Psoas muscle (tissue), 8 donors: Measurements from ENCODE around the gene FBXL16. TPM values are rescaled to one million over a fixed set of nuclear protein-coding genes. Genes with fewer than 3 reads are reported as not detected.
A peak's percentile ranks its signal among the peaks of the same experiment; 100 is the strongest.

ENCODE experiments used
- ATAC-seq, 4 donors: fragments of 200-7000 bp; cut with Tn5 transposase; one replicate each; pipeline ENCODE4 v1.9.1; 2020; ENCODE audit warnings: moderate library complexity in 3 of 4, mild to moderate bottlenecking in 2 of 4
- DNase-seq, 2 donors: peaks; one replicate each; pipeline ENCODE4 v3.0.0-alpha.2; 2020
- H3K27ac ChIP-seq: fragments of 200-600 bp; one replicate; pipeline ENCODE4 v1.8.0; 2022
- H3K27me3 ChIP-seq, 3 donors: fragments of 200-600 bp in 1 of 3; one replicate each; pipeline versions ENCODE4 v1.6.1 to v1.8.0; 2013 to 2022; ENCODE audit warnings: low read length in 2 of 3, mild to moderate bottlenecking in 2 of 3, moderate library complexity in 1 of 3; ENCODE audit not compliant: insufficient read depth in 3 of 3
- H3K36me3 ChIP-seq, 2 donors: fragments of 200-600 bp in 1 of 2; one replicate each; pipeline versions ENCODE4 v1.6.1 to v1.8.0; 2013 to 2022; ENCODE audit warnings: low read depth in 1 of 2, mild to moderate bottlenecking in 1 of 2, moderate library complexity in 1 of 2; ENCODE audit not compliant: insufficient read depth in 1 of 2
- H3K4me1 ChIP-seq: fragments of 200-600 bp; one replicate; pipeline ENCODE4 v1.8.0; 2022
- H3K4me3 ChIP-seq: fragments of 200-600 bp; one replicate; pipeline ENCODE4 v1.8.0; 2022; ENCODE audit warnings: mild to moderate bottlenecking
- H3K9me3 ChIP-seq: fragments of 200-600 bp; one replicate; pipeline ENCODE4 v1.8.0; 2022
- CTCF ChIP-seq: fragments of 200-600 bp; IDR thresholded peaks from one replicate; pipeline ENCODE4 v1.8.0; 2022; ENCODE audit warnings: antibody characterized with exemption
- WGBS, 3 donors: extraction: QIAGEN DNeasy Blood & Tissue Kit; methylation state at CpG; one replicate each; pipeline versions ENCODE4 v1.1.6 to v1.1.7; 2013; 5-methylcytosine and 5-hydroxymethylcytosine counted together
- intact Hi-C, 2 donors: fragments of 100-400 bp; cut with DNase I; formaldehyde crosslinking; loops; one replicate each; pipeline versions ENCODE4 v1.11.0 to v1.14.2; 2022
- polyA plus RNA-seq, 3 donors: library from polyadenylated mRNA; stranded (reverse); fragments of 200-250 nt; gene quantifications; one replicate each; pipeline ENCODE4 v1.2.3, GENCODE V29; 2013
- total RNA-seq, 4 donors: library from RNA; stranded (reverse); fragmentation: NEBNext Ultra II Directional in 2 of 4; extraction: Animal tissue kit (Norgen Biotek cat#: 25700) in 2 of 4; gene quantifications; one replicate each; pipeline versions ENCODE4 v1.2.1 to v1.2.4, GENCODE V29; 2021 to 2023
- donor health status: healthy with polysubstance abuse.
- donor health status: DM: no; HTN: no; CAD: no; lungs with moderate emphysema.
- donor health status: Bipolar disorder and iron deficiency.
- donor health status: healthy.
- donor health status: DM: yes; HTN: yes; CAD: no.
- donor health status: DM: no; HTN: no; CAD: no.
- donor health status: DM: no; HTN: no; CAD: no.
- donor health status: DM: yes; HTN: yes; CAD: no.

The FBXL16 gene
- total and polyA plus RNA-seq, 7 donors = 0.04 to 0.16 (median 0.08) TPM; not detected in 2

DNA sequence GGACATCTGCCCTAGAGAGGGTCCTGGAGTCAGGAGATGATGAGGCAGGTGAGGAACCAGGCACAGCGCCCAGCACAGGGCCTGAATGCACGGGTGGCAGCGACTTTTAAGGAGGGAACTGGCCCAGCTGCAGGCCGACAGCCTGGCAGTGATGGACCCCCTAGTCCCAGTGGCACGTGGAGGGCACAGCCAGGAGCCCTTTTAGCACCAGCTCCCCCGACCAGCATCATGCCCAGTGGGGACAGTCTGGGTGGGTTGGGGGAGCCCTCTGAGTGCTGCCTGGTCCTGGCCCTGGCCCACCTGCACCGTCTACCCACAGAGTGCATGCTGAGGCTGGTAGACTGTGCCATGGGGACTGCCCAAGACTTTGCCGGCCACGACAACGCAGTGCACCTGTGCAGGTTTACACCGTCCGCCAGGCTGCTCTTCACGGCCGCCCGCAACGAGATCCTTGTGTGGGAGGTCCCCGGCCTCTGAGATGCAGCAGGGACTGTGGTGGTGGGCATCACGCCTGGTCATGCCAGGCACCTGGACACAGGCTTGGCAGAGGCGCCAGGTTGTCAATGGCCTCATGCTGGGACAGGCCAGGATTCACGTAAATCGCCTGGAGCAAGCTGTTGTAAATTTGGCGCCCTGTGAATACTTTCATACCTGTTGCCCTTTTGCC, 38.4 kb downstream of the FBXL16 start:
- H3K9me3 ChIP-seq = no peaks in the 10 kb centered on the region
- DNase-seq (no peak), ATAC-seq (no peak)
- peaks cover 0 to 31% of the 10 kb centered on the region in 2 donors for H3K36me3 ChIP-seq
- H3K27me3 ChIP-seq = no peaks in the 10 kb centered on the region
- H3K27ac ChIP-seq = peak overlapping the region; percentile 89
- 74 to 81% (median 74%) methylated on average over 22 of the region's 22 CpGs for WGBS, 3 donors
- peak overlapping the region; percentile 98 for H3K4me3 ChIP-seq
- intact Hi-C loops = no loop called here
- no peak for TF ChIP-seq CTCF
- peaks cover 14% of the 10 kb centered on the region for H3K4me1 ChIP-seq

DNA sequence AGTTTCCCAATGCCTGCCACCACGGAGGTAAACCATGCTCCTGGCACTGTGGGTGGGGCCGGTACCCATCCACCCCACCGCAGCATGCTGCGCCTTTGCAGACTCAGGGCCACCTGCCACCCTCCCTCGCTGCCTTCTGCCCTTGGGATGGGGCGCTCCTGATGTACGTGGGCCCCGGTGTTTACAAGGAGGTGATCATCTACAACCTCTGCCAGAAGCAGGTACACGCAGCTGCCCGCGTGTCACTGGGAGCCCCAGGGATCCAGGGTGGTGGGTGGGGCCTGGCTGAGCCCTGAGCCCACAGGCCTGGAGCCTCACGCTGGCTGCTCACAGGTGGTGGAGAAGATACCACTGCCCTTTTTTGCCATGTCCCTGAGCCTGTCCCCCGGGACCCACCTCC, 39.0 kb downstream of the FBXL16 start:
- Histone ChIP-seq H3K27me3 (no peaks in the 10 kb centered on the region), H3K4me1 (peaks cover 15% of the 10 kb centered on the region), H3K9me3 (no peaks in the 10 kb centered on the region), H3K27ac (no peak overlapping the region), H3K4me3 (no peak overlapping the region), H3K36me3 (peaks cover 0 to 24% of the 10 kb centered on the region in 2 donors)
- 87 to 93% (median 91%) methylated on average over 13 of the region's 13 CpGs for WGBS, 3 donors
- DNase-seq (no peak), ATAC-seq (no peak)
- TF ChIP-seq CTCF = no peak
- intact Hi-C loops = no loop called here

GRCh38 chr16:662597-662996, 43.0 kb downstream of the FBXL16 start:
- ATAC-seq (no peak), DNase-seq (no peak)
- no peak overlapping the region for H3K4me3 ChIP-seq
- no peaks in the 10 kb centered on the region for H3K36me3 ChIP-seq
- WGBS, 3 donors = 94 to 98% (median 94%) methylated on average over 21 of the region's 21 CpGs
- TF ChIP-seq CTCF = no peak
- no peaks in the 10 kb centered on the region for H3K27me3 ChIP-seq
- H3K9me3 ChIP-seq = no peaks in the 10 kb centered on the region
- H3K27ac ChIP-seq = no peak overlapping the region
- peaks cover 17% of the 10 kb centered on the region for H3K4me1 ChIP-seq
- intact Hi-C loops = no loop called here

DNA sequence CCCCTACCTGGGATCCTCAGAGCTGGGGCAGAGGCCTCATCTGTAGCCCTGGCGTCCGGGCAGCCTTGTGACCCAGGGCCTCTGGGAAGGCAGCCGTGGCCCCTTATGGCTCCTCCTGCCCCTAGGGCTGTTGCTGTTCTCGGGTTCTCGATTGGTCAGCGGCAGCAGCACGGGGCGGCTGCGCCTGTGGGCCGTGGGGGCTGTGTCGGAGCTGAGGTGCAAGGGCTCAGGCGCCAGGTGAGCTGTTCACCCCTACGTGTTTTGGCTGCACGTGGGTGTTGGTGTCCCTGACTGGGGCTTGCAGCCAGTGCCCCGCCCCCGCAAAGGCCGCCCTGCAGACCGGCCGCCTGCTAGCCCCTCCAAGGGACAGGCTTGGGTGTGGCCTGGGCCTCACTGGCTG, 43.5 kb downstream of the FBXL16 start:
- Histone ChIP-seq H3K4me1 (peaks cover 12% of the 10 kb centered on the region), H3K27me3 (no peaks in the 10 kb centered on the region), H3K27ac (peak overlapping the region; percentile 68), H3K4me3 (no peak overlapping the region), H3K36me3 (no peaks in the 10 kb centered on the region), H3K9me3 (no peaks in the 10 kb centered on the region)
- WGBS, 3 donors = 91 to 95% (median 93%) methylated on average over 14 to 19 of the region's 19 CpGs
- no peak for DNase-seq
- intact Hi-C loops = no loop called here
- no peak for ATAC-seq
- no peak for TF ChIP-seq CTCF
